Sigmoid colon (tissue), 7 donors: ENCODE results near the gene NRG3. TPM values are rescaled to one million over a fixed set of nuclear protein-coding genes. Genes with fewer than 3 reads are reported as not detected.

Experiments used
- DNase-seq: peaks from one replicate; pipeline ENCODE4 v3.0.0-alpha.2; 2019
- H3K27ac ChIP-seq, 4 donors: fragments of 200-600 bp; sonication (generic); one replicate each; pipeline ENCODE4 v1.5.1; 2016 to 2019; ENCODE audit warnings: mild to moderate bottlenecking in 1 of 4
- H3K27me3 ChIP-seq, 3 donors: fragments of 200-600 bp; sonication (generic); one replicate each; pipeline ENCODE4 v1.5.1; 2019; ENCODE audit warnings: mild to moderate bottlenecking in 1 of 3
- H3K36me3 ChIP-seq, 4 donors: fragments of 200-600 bp; sonication (generic); one replicate each; pipeline ENCODE4 v1.5.1; 2016 to 2019
- H3K4me1 ChIP-seq, 4 donors: fragments of 200-600 bp; sonication (generic); one replicate each; pipeline ENCODE4 v1.5.1; 2017 to 2019
- H3K4me3 ChIP-seq, 4 donors: fragments of 200-600 bp; sonication (generic); one replicate each; pipeline ENCODE4 v1.5.1; 2017 to 2019; ENCODE audit warnings: mild to moderate bottlenecking in 2 of 4, moderate library complexity in 1 of 4
- H3K9me3 ChIP-seq, 4 donors: fragments of 200-600 bp in 3 of 4; sonication (generic) in 3 of 4; one replicate each; pipeline versions ENCODE4 v1.5.1 to v1.6.1; 2013 to 2019
- CTCF ChIP-seq, 4 experiments: fragments of 450-650 bp in 3 of 4; fragments of 200-600 bp in 1 of 4; IDR thresholded peaks; one replicate each; pipeline ENCODE4 v1.5.1; 2016 to 2019; ENCODE audit warnings: antibody characterized with exemption in 4 of 4, mild to moderate bottlenecking in 3 of 4, moderate library complexity in 2 of 4
- EP300 ChIP-seq, 4 donors: sonication (generic); formaldehyde crosslinking; IDR thresholded peaks; one replicate each; pipeline ENCODE4 v1.6.1; 2017; ENCODE audit warnings: antibody characterized with exemption in 4 of 4
- POLR2A ChIP-seq, 2 donors: fragments of 450-650 bp; IDR thresholded peaks; one replicate each; pipeline ENCODE4 v1.6.1; 2016; ENCODE audit warnings: antibody characterized with exemption in 2 of 2, mild to moderate bottlenecking in 2 of 2, moderate library complexity in 2 of 2
- POLR2AphosphoS5 ChIP-seq, 4 donors: sonication (generic); formaldehyde crosslinking; IDR thresholded peaks; one replicate each; pipeline ENCODE4 v1.6.1; 2017; ENCODE audit warnings: antibody characterized with exemption in 4 of 4
- WGBS, 2 donors: extraction: QIAGEN DNeasy Blood & Tissue Kit; methylation state at CpG; one replicate each; pipeline ENCODE4 v1.1.7; 2013; 5-methylcytosine and 5-hydroxymethylcytosine counted together
- intact Hi-C: fragments of 100-400 bp; cut with DNase I; formaldehyde crosslinking; loops from one replicate; pipeline ENCODE4 v1.15.1; 2023
- polyA plus RNA-seq, 3 donors: library from polyadenylated mRNA; stranded (reverse); fragments of 200-250 nt; gene quantifications; one replicate each; pipeline ENCODE4 v1.2.3, GENCODE V29; 2013
- total RNA-seq, 4 donors: library from RNA; depleted of rRNA; stranded (reverse); fragments of >200 nt; gene quantifications; one replicate each; pipeline ENCODE4 v1.1.0, GENCODE V29; 2016
- donor health status: healthy with polysubstance abuse.
- donor health status: Bipolar disorder and iron deficiency.
- donor health status: healthy.

Gene NRG3
- total and polyA plus RNA-seq, 7 donors, result 0.17 to 2.2 (median 0.82) TPM; not detected in 2

GRCh38 chr10:82308641-82309040 lies 433.6 kb downstream of the NRG3 start:
- TF ChIP-seq EP300 (IDR thresholded peaks at IDR 0.05) (no peak), CTCF (IDR thresholded peaks at IDR 0.05) (no peak), POLR2A (IDR thresholded peaks at IDR 0.05) (no peak), POLR2AphosphoS5 (IDR thresholded peaks at IDR 0.05) (no peak)
- intact Hi-C loops, result no loop called here
- no peak overlapping the region for H3K27ac ChIP-seq
- DNase-seq, result no peak
- no peak overlapping the region for H3K4me3 ChIP-seq
- H3K27me3 ChIP-seq, result no peaks in the 10 kb centered on the region
- no peaks in the 10 kb centered on the region for H3K36me3 ChIP-seq
- H3K9me3 ChIP-seq, result no peaks in the 10 kb centered on the region
- WGBS, 2 donors, result 50 to 81% methylated on average over 4 of the region's 4 CpGs
- no peaks in the 10 kb centered on the region for H3K4me1 ChIP-seq

GRCh38 chr10:82310839-82311238 lies 435.8 kb downstream of the NRG3 start:
- no peaks in the 10 kb centered on the region for H3K36me3 ChIP-seq
- intact Hi-C loops, result no loop called here
- DNase-seq, result no peak
- no peak overlapping the region for H3K4me3 ChIP-seq
- no peaks in the 10 kb centered on the region for H3K27me3 ChIP-seq
- H3K9me3 ChIP-seq, result no peaks in the 10 kb centered on the region
- no peaks in the 10 kb centered on the region for H3K4me1 ChIP-seq
- no peak overlapping the region for H3K27ac ChIP-seq
- WGBS, 2 donors, result 58 to 74% methylated on average over 3 of the region's 3 CpGs
- no peak for TF ChIP-seq EP300 (IDR thresholded peaks at IDR 0.05)
- no peak for TF ChIP-seq POLR2AphosphoS5 (IDR thresholded peaks at IDR 0.05)
- TF ChIP-seq CTCF (IDR thresholded peaks at IDR 0.05), result no peak
- no peak for TF ChIP-seq POLR2A (IDR thresholded peaks at IDR 0.05)

GRCh38 chr10:82313401-82313800 lies 438.4 kb downstream of the NRG3 start:
- no peak overlapping the region for H3K4me3 ChIP-seq

GRCh38 chr10:82318534-82318933 lies 443.5 kb downstream of the NRG3 start:
- Histone ChIP-seq H3K27me3 (no peaks in the 10 kb centered on the region), H3K27ac (no peak overlapping the region), H3K36me3 (no peaks in the 10 kb centered on the region), H3K4me3 (no peak overlapping the region), H3K9me3 (no peaks in the 10 kb centered on the region), H3K4me1 (no peaks in the 10 kb centered on the region)
- intact Hi-C loops, result no loop called here
- DNase-seq, result no peak
- no peak for TF ChIP-seq EP300 (IDR thresholded peaks at IDR 0.05)
- no peak for TF ChIP-seq CTCF (IDR thresholded peaks at IDR 0.05)
- no peak for TF ChIP-seq POLR2A (IDR thresholded peaks at IDR 0.05)
- TF ChIP-seq POLR2AphosphoS5 (IDR thresholded peaks at IDR 0.05), result no peak
- WGBS, 2 donors, result 32 to 57% methylated on average over 3 of the region's 3 CpGs

More at GRCh38 chr10:82313401-82313800, 438.4 kb downstream of the NRG3 start:
- TF ChIP-seq EP300 (IDR thresholded peaks at IDR 0.05) (no peak), POLR2AphosphoS5 (IDR thresholded peaks at IDR 0.05) (no peak), POLR2A (IDR thresholded peaks at IDR 0.05) (no peak), CTCF (IDR thresholded peaks at IDR 0.05) (no peak)
- Histone ChIP-seq H3K27ac (no peak overlapping the region), H3K27me3 (no peaks in the 10 kb centered on the region), H3K4me1 (no peaks in the 10 kb centered on the region), H3K9me3 (no peaks in the 10 kb centered on the region), H3K36me3 (no peaks in the 10 kb centered on the region)
- 68 to 74% methylated on average over 3 of the region's 3 CpGs for WGBS, 2 donors
- intact Hi-C loops, result no loop called here
- no peak for DNase-seq

- H3K27ac ChIP-seq, result no peak overlapping the region
- no peak for TF ChIP-seq POLR2AphosphoS5 (IDR thresholded peaks at IDR 0.05)
- no peak for TF ChIP-seq POLR2A (IDR thresholded peaks at IDR 0.05)
- TF ChIP-seq CTCF (IDR thresholded peaks at IDR 0.05), result no peak
- no peak for TF ChIP-seq EP300 (IDR thresholded peaks at IDR 0.05)
- H3K27me3 ChIP-seq, result no peaks in the 10 kb centered on the region
- intact Hi-C loops, result no loop called here
- WGBS, 2 donors, result 85 to 87% methylated on average over 5 of the region's 5 CpGs
- H3K9me3 ChIP-seq, result no peaks in the 10 kb centered on the region
- no peaks in the 10 kb centered on the region for H3K36me3 ChIP-seq
- H3K4me1 ChIP-seq, result no peaks in the 10 kb centered on the region
- DNase-seq, result no peak
- no peak overlapping the region for H3K4me3 ChIP-seq
These were observed 444.1 kb downstream of the NRG3 start for GRCh38 chr10:82319074-82319473.
